Neutrophil (primary cell): ENCODE measurements around the gene SLK.

Experiments used
- H3K27ac ChIP-seq: fragments of 200-600 bp; sonication (generic); 2 replicates; pipeline ENCODE4 v1.5.1; 2016; ENCODE audit warnings: mild to moderate bottlenecking, moderate library complexity
- H3K27me3 ChIP-seq: fragments of 200-600 bp; sonication (generic); 2 replicates; pipeline ENCODE4 v1.6.0; 2016; ENCODE audit warnings: mild to moderate bottlenecking
- H3K36me3 ChIP-seq: fragments of 200-600 bp; sonication (generic); 2 replicates; pipeline ENCODE4 v1.5.1; 2017
- H3K4me1 ChIP-seq, 2 experiments: fragments of 200-600 bp in 1 of 2; sonication (generic) in 1 of 2; 1 replicate in 1 of 2; 2 replicates in 1 of 2; pipeline versions ENCODE4 v1.5.1 to v1.6.1; 2013 to 2016; ENCODE audit warnings: low read depth in 1 of 2, low read length in 1 of 2, mild to moderate bottlenecking in 1 of 2, moderate library complexity in 1 of 2; ENCODE audit not compliant: control insufficient read depth in 1 of 2, insufficient read depth in 1 of 2
- H3K4me3 ChIP-seq, 2 experiments: fragments of 200-600 bp in 1 of 2; sonication (generic) in 1 of 2; 1 replicate in 1 of 2; 2 replicates in 1 of 2; pipeline ENCODE4 v1.5.1; 2013 to 2016; ENCODE audit warnings: low read depth in 1 of 2, low read length in 1 of 2, mild to moderate bottlenecking in 1 of 2, moderate library complexity in 1 of 2
- H3K9me3 ChIP-seq: fragments of 200-600 bp; sonication (generic); 2 replicates; pipeline ENCODE4 v1.5.1; 2016
- CTCF ChIP-seq: fragments of 200-600 bp; sonication (generic); IDR thresholded peaks from 2 replicates; pipeline ENCODE4 v1.5.1; 2016; ENCODE audit warnings: antibody characterized with exemption

SLK gene

GRCh38 chr10:103990121-103990520 lies 23.2 kb downstream of the SLK start:
- Histone ChIP-seq H3K27me3 (no peaks in the 10 kb centered on the region), H3K4me3 (no peak overlapping the region), H3K4me1 (peaks cover 12 to 26% of the 10 kb centered on the region in 2 experiments), H3K36me3 (peaks cover 12% of the 10 kb centered on the region), H3K9me3 (no peaks in the 10 kb centered on the region), H3K27ac (peak overlapping the region; percentile 37)
- TF ChIP-seq CTCF: no peak

GRCh38 chr10:103990531-103990930 lies 23.6 kb downstream of the SLK start:
- Histone ChIP-seq H3K27me3 (no peaks in the 10 kb centered on the region), H3K4me1 (peaks cover 12 to 23% of the 10 kb centered on the region in 2 experiments), H3K36me3 (peaks cover 12% of the 10 kb centered on the region), H3K27ac (peak overlapping the region; percentile 8), H3K9me3 (no peaks in the 10 kb centered on the region), H3K4me3 (no peak overlapping the region)
- no peak for TF ChIP-seq CTCF

- no peak for TF ChIP-seq CTCF
- Histone ChIP-seq H3K9me3 (no peaks in the 10 kb centered on the region), H3K27me3 (no peaks in the 10 kb centered on the region), H3K27ac (no peak overlapping the region), H3K4me1 (peaks cover 12 to 23% of the 10 kb centered on the region in 2 experiments), H3K36me3 (peaks cover 12% of the 10 kb centered on the region), H3K4me3 (no peak overlapping the region)
These were observed 24.6 kb downstream of the SLK start for GRCh38 chr10:103991393-103992128.

- TF ChIP-seq CTCF: no peak
- Histone ChIP-seq H3K27ac (no peak overlapping the region), H3K4me3 (no peak overlapping the region), H3K9me3 (no peaks in the 10 kb centered on the region), H3K27me3 (no peaks in the 10 kb centered on the region), H3K4me1 (peaks cover 0 to 2% of the 10 kb centered on the region in 2 experiments), H3K36me3 (peaks cover 39% of the 10 kb centered on the region)
These were observed 28.2 kb downstream of the SLK start for GRCh38 chr10:103995134-103995533.

GRCh38 chr10:103998805-103999204 lies 31.9 kb downstream of the SLK start:
- H3K9me3 ChIP-seq: no peaks in the 10 kb centered on the region
- no peak overlapping the region for H3K27ac ChIP-seq
- no peak overlapping the region for H3K4me3 ChIP-seq
- H3K4me1 ChIP-seq: peaks cover 12 to 15% of the 10 kb centered on the region in 2 experiments
- peaks cover 48% of the 10 kb centered on the region for H3K36me3 ChIP-seq
- no peaks in the 10 kb centered on the region for H3K27me3 ChIP-seq
- TF ChIP-seq CTCF: no peak
